Subcutaneous adipose tissue (tissue), 4 donors: Measurements from ENCODE around the gene SPTLC2. TPM values are rescaled to one million over a fixed set of nuclear protein-coding genes. Genes with fewer than 3 reads are reported as not detected.

Experiments used
- total RNA-seq, 4 donors: library from RNA; depleted of rRNA; stranded (reverse); fragments of >200 nt; gene quantifications; one replicate each; pipeline ENCODE4 v1.1.0, GENCODE V29; 2016
- TF ChIP-seq, protein P1 (sequence below): fragments of 450-650 bp; IDR thresholded peaks from one replicate; pipeline ENCODE4 v1.5.1; 2016; ENCODE audit warnings: low read depth, mild to moderate bottlenecking, control low read depth, antibody characterized with exemption, moderate library complexity

Gene SPTLC2
- total RNA-seq, 4 donors from 2014 or later, result 48.1 to 61.8 (median 56.3) TPM

DNA sequence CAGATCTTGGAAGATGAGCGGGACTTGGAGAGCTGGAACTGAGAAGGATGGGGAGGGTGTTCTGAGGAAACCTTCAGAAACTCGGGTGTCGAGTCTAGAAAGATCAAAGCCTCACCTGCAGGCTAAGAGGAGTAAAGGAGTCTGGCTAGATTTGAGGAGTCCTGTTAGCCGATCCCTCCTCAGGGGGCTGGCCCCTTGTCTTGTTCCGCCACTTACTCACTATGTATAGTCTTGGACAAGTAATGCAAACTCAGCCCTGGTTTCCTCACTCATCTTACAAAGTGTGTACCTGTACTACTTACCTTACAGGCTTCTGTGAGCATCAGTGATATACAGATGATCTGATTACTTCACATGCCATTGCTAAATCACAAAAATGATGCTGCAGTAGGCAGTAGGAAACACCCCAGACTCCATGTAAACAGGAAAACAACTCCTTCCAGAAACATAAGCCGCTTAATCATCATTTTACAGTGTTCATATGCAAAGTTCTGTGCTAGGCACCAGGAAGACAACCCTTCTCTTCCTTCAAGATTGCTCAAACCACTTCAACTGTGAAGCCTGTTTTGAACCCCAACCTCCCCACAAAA is 2.0 kb upstream of the SPTLC2 start:
- TF ChIP-seq, protein P1, sequence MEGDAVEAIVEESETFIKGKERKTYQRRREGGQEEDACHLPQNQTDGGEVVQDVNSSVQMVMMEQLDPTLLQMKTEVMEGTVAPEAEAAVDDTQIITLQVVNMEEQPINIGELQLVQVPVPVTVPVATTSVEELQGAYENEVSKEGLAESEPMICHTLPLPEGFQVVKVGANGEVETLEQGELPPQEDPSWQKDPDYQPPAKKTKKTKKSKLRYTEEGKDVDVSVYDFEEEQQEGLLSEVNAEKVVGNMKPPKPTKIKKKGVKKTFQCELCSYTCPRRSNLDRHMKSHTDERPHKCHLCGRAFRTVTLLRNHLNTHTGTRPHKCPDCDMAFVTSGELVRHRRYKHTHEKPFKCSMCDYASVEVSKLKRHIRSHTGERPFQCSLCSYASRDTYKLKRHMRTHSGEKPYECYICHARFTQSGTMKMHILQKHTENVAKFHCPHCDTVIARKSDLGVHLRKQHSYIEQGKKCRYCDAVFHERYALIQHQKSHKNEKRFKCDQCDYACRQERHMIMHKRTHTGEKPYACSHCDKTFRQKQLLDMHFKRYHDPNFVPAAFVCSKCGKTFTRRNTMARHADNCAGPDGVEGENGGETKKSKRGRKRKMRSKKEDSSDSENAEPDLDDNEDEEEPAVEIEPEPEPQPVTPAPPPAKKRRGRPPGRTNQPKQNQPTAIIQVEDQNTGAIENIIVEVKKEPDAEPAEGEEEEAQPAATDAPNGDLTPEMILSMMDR, result no peak

DNA sequence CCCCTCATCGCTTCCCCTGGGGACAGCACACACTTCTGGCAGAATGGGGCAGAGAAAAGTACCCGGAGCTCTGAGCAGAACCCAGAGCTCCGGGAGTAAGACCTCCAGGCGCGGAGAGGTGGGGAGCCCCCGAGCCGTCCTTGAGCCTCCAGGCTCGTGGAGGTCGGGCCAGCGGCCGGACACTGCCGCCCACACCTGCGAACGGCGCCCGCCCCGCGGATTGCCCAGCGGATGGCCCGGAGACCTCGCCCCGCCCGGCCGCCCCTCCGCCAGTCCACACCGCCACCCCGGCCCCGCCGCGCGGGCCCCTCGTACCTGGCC is 344 bp downstream of the SPTLC2 start:
- TF ChIP-seq, protein P1, result no peak

DNA sequence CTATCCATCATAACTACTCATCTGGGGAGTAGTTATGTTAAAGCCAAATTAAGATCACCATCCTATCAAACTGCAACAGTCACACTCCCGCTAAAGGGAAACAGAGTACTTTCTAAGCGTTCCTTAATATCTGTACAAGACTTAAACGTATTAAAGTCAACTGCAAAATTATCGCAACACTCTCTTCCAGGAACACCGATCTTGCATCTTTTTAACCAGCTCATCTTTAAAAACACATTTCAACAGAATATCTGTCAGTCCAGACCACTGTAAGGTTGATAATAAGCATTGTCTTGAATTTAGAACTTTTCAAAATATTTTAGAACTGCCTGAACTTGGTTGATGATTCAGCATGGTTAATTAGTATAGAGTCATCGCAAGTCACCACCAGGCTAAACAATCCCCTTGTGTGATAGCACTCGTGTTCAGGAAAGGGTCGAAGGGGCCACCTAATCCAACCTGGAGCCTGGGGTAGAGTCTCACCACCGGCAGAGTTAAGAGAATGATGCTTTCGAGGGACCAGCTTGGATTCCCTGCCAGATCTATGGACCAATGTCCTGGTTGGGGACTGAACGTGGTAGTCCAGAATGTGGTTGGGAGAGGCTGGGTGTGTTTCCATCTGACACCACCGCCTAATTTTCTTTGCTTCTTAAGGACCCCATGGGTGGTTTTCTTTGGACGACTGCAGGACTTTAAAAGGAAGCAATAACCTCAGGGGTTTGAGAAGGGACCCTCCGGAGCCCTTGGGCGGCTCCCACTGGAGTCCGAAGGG is 890 bp downstream of the SPTLC2 start:
- TF ChIP-seq, protein P1, result no peak

DNA sequence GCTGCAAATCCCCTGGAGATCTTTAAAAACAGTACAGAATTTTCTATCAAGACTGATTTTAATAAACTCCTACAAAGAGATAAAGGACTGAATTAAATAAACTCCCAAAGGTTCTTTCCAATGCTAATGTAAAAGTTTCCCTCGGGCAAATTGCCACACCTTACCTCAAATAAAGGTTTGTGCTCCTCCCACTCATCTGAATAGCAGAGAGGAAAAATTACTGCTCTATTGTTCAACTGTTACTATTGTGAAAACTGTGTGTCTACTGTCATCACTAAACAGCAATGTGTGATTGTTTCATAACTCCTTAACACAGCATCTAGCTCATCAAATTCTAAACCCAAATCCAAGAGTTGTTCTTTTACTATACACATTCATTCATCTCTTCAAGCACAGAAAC is 3.2 kb downstream of the SPTLC2 start:
- TF ChIP-seq, protein P1, result no peak

DNA sequence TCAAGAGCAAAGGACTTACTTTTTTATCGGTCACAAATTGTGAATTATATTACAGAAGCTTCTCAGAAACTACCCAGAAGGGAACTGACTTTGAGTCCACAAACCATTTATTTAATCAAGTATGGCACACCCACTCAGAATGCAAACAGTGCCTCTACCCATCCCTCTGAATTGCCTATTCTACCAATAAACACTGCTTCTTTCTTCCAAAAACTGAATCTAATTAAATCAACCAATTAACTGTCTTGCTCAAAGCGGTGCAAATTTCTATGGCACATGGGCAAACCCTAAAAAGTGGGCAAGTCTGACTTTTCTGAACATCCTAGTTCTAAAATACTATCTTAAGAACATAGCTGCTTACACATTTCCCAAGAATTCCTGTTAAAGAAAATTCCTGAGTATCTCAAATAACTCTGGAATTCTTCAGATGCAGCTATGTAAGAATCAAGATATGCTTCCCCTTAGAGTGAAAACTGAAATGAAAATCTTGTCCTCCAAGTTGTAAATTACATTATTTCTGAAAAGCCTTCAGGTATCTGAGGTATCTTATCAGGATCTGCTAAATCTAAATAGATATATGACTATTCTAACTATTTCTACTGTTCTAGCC is 4.3 kb downstream of the SPTLC2 start:
- TF ChIP-seq, protein P1, result no peak

DNA sequence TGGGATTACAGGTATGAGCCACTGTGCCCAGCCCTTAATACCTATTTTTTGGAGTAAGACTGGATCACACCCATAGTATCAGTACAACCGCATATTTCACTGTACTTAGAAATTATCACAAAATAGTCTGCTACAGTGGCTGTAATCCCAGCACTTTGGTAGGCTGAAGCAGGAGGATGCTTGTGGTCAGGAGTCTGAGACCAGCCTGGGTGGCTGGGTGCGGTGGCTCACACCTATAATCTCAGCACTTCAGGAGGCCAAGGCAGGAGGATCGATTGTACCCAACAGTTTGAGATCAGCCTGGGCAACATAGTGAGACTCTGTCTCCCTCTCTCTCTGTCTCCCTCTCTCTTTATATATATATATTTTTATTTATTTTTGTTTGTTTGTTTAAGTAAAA is 5.9 kb downstream of the SPTLC2 start:
- TF ChIP-seq, protein P1, result no peak

DNA sequence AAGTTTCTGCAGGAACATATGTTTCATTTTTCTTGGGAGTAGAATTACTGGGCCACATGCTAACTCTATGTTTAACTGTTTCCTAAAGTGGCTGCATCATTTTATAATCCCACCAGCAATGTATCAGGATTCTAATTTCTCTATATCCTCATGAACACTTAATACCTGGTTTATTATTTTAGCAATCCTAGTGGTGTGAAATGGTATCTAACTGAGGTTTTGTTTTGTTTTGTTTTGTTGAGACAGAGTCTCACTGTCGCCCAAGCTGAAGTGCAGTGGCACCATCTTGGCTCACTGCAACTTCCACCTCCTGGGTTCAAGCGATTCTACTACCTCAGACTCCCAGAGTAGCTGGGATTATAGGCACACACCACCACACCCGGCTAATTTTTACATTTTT is 6.5 kb downstream of the SPTLC2 start:
- TF ChIP-seq, protein P1, result no peak
